Brain microvascular endothelial cell (primary cell): ENCODE measurements around the gene SCUBE1.

ENCODE experiments used
- DNase-seq: peaks from one replicate; pipeline ENCODE4 v3.0.0-alpha.2; 2020
- H3K27ac ChIP-seq: fragments of 250-450 bp; sonication (Bioruptor Pico); 2 replicates; pipeline ENCODE4 v1.5.1; 2020; ENCODE audit warnings: mild to moderate bottlenecking, moderate library complexity
- H3K27me3 ChIP-seq: fragments of 250-450 bp; sonication (Bioruptor Pico); replicated peaks from 2 replicates; pipeline ENCODE4 v1.5.1; 2020; ENCODE audit warnings: mild to moderate bottlenecking
- H3K36me3 ChIP-seq: fragments of 250-450 bp; sonication (Bioruptor Pico); replicated peaks from 2 replicates; pipeline ENCODE4 v1.5.1; 2020; ENCODE audit warnings: mild to moderate bottlenecking
- H3K4me3 ChIP-seq: 2 replicates; pipeline ENCODE4 v1.5.1; 2011; ENCODE audit warnings: low read depth, mild to moderate bottlenecking, control low read depth, low read length, moderate library complexity
- CTCF ChIP-seq: IDR thresholded peaks from 2 replicates; pipeline ENCODE4 v1.5.1; 2011; ENCODE audit warnings: low read depth, mild to moderate bottlenecking, moderate library complexity, low read length, control low read depth, inconsistent platforms; ENCODE audit errors: missing control alignments
- in situ Hi-C: cut with HindIII; loops from 2 replicates; pipeline ENCODE4 v1.10.0; 2017; ENCODE audit warnings: low sequenced_read_pairs, low pct_ligation_motif_present

SCUBE1 gene

DNA sequence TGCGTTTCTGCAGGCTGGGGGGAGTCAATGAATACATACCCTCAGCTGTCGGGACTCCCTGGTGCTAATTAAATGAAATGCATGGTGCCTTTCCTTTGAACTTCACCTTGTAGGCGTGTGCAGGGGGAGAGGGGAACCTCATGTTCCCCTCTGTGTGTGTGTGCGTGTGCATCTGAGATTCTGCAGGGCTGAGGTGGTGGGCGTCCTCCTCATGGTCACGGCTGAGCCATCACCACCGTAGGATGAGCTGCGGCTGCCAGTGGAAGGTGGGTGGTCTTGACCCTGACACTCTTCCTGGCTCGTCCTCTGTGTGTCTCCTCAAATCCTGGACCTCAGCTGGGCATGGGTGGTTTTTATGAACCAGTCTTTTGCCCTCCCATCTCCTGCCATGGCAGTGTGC lies 103.2 kb downstream of the SCUBE1 start:
- H3K4me3 ChIP-seq = no peak overlapping the region
- no peak for DNase-seq
- in situ Hi-C loops = no loop called here
- no peaks in the 10 kb centered on the region for H3K36me3 ChIP-seq
- H3K27ac ChIP-seq = no peak overlapping the region
- no peak for TF ChIP-seq CTCF
- peaks cover 13% of the 10 kb centered on the region for H3K27me3 ChIP-seq

GRCh38 chr22:43239193-43239780 lies 103.9 kb downstream of the SCUBE1 start:
- in situ Hi-C loops = no loop called here
- Histone ChIP-seq H3K4me3 (no peak overlapping the region), H3K27me3 (peaks cover 13% of the 10 kb centered on the region), H3K27ac (no peak overlapping the region), H3K36me3 (no peaks in the 10 kb centered on the region)
- DNase-seq = no peak
- no peak for TF ChIP-seq CTCF

DNA sequence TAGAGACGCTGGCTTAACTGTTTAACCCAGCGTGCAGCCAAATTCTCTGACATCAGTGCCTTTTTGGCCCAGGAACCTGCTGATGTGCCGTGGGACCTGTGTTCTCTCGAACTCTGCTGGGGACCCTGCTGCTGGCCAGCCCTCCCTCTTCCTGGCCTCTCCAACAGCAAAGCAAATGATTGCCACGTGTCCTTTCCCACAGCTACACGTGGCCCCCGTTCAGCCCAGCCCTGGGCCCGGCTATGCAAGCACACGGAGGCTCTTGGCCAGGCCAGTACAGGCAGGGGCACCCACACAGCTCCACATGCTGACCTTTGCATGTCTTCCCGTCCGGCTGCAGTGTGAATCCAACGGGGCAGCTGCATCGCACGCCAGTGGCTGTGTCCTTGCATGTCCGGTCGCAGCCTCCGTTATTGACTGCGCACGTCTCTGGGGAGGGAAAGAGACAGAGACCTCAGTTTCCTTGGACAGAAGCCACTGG lies 104.6 kb downstream of the SCUBE1 start:
- H3K27ac ChIP-seq = no peak overlapping the region
- H3K4me3 ChIP-seq = no peak overlapping the region
- TF ChIP-seq CTCF = no peak
- H3K27me3 ChIP-seq = peaks cover 14% of the 10 kb centered on the region
- DNase-seq = no peak
- H3K36me3 ChIP-seq = no peaks in the 10 kb centered on the region
- in situ Hi-C loops = no loop called here

DNA sequence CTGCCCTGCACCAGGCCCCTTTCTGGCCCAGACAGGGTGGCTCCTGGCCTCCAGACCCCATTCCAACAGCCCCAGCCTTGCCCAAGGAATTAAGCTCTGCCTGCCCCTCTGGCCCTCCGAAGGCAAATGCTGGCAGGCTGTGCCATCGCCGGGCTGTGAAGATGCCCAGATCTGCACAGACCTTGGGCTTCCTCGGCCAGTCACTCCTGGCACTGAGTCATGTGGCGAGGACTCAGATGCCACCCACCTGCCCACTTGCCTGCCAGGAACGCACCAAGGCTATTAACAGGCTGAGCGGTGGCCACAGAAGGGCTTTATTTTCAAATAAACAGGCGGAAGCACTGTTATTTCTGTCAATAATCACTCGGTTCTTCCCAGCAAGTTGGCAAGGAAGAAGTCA lies 105.9 kb downstream of the SCUBE1 start:
- Histone ChIP-seq H3K4me3 (no peak overlapping the region), H3K27ac (no peak overlapping the region), H3K27me3 (peaks cover 20% of the 10 kb centered on the region), H3K36me3 (no peaks in the 10 kb centered on the region)
- no peak for DNase-seq
- in situ Hi-C loops = no loop called here
- no peak for TF ChIP-seq CTCF

DNA sequence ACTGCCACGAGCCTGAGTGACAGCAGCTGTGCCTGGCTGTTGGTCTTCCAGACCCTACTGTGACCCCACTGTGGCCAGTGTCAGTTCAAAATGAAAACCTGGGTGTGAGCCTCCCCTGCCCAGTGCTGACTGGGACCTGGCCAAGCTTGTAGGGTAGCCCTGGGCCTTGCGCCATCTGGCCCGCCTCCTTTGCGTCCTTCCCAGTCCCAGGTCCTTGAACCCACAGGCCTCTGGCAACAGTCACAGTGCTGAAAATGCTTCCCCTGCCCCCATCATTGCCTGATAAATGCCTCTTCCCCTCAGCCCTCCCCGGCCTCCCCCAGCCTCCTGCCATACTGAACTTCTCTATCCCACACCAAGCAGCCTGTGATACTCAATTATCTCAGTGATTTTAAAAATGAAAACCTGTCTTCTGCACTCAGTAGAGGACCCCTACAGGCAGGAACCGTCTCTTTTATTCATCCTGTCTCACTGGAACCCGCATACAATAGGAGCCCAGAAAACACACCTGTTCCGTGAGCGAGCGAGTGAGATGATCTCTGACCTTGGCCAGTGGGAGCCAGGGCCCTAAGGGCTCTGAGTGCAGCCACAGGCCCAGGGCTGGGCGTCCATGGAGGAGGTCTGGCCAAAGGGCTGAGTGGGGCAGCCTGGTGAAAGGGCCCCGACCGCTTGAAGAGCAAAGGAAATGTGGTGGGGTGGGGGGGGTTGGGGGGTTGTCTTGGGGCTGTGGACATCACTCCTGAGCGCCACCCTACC lies 106.6 kb downstream of the SCUBE1 start:
- no peak for TF ChIP-seq CTCF
- H3K27me3 ChIP-seq = peaks cover 27% of the 10 kb centered on the region
- H3K4me3 ChIP-seq = no peak overlapping the region
- no peak for DNase-seq
- no peak overlapping the region for H3K27ac ChIP-seq
- H3K36me3 ChIP-seq = no peaks in the 10 kb centered on the region
- in situ Hi-C loops = no loop called here
